Measurements from ENCODE around the gene TEX101.
"Not testable (repeated sequence)": the region's sequence is repeated elsewhere in the genome, so short reads cannot be mapped to it uniquely, and the experiment has no call there.

Gene TEX101

GRCh38 chr19:43422000-43422688 lies 7.5 kb downstream of the TEX101 start:
- no peak for DNase-seq

GRCh38 chr19:43422689-43423066 lies 8.0 kb downstream of the TEX101 start:
- DNase-seq: no peak

DNA sequence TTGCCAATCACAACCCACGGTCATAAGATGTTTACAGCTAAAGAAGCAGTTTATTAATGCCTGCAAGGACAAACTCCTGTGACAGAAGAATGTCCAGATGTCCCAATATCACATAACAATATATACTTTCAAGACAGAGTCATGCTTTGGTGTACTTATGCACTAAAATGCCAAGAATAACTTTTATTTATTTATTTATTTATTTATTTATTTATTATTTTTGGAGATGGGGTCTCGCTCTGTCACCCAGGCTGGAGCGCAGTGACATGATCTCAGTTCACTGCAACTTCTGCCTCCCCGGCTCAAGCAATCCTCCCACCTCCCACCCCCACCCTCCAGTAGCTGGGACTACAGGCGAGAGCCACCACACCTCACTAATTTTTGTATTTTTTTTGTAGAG lies 9.1 kb downstream of the TEX101 start:
- no peak for DNase-seq

DNA sequence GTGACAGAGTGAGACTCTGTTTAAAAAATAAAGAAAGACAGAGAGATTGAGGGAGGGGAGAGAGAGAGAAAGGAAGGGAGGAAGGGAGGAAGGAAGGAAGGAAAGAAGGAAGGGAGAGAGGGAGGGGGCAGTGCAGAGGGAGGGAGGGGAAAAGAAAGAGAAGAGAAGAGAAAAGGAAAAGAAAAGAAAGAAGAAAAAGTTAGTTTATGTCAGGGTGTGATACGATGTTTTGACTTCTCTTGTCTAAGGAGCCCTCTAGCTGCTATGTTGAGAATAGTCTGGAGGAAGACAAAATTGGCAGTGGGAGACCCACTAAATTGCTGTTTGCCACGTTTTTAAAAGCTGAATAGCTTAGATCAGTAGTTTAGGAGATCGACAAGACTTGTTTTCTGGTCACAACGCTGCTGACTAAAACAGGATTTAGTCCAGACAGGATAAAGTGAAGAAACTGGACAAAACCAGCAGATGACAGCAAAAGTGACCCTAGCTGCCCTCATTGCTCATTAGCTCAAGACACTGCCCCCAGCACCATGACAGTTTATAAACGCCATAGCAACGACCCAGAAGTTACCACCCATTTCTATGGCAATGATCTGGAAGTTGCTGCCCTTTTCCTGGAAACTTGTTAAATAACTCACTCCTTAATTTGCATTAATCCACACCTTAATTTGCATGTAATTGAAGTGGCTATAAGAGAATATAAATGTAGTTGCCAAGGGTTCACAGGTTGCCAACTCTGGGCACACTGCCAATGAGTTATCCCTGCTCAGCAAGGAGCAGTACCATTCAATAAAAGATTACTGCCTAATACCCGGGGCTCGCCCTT lies 11.1 kb downstream of the TEX101 start:
- DNase-seq: no peak

DNA sequence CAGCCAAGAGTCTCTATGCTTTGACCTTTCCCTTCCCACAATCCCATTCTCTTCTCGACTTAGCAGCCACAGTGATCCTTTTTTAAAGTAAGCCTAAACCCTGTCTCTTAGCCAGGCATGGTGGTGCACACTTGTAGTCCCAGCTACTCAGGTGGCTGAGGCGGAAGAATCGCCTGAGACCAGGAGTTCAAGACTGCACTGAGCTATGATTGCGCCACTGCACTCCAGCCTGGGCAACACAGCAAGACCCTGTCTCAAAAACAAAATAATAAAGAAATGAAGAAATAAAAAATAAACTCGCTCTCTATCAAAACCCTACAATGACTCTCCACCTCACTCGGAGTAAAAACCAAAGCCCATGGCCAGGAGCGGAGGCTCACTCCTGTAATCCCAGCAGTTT lies 14.7 kb downstream of the TEX101 start:
- DNase-seq: no peak

DNA sequence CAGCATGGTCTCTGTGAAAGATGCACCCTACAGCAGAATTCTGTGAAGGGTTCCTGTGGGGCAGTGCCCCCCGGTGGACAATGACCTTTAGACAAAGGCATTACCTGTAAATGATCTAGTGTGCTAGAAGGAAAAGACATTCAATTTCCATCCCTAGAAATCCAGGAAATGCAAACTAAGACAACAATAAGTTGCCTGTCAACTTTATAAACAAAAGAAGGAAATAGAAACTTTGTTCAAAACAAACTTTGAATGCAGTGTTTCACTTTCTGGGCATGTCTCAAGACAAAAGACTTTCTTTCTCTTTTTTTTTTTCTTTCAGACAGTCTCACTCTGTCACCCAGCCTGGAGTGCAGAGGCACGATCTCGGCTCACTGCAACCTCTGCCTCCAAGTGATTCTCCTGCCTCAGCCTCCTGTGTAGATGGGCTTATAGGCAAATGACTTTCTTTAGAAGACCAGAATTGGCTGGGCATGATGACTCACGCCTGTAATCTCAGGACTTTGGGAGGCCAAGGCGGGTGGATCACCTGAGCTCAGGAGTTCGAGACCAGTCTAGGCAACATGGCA lies 15.5 kb downstream of the TEX101 start:
- DNase-seq: peak in 1 of 2 donors; percentile 29

GRCh38 chr19:43430976-43431375 lies 16.3 kb downstream of the TEX101 start:
- no peak for DNase-seq

DNA sequence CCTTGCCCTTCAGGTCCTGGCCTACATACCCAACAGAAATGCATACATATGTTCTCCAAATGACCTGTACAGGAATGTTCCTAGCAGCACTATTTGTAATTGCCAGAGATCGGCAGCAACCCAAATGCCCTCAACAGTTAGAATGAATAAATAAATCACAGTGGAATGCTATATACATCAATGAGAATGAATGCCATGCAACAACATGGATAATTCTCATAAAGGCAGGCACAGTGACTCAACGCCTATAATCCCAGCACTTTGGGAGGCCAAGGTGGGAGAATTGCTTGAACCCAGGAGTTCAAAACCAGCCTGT lies 18.6 kb downstream of the TEX101 start:
- DNase-seq: no peak

- DNase-seq: no peak
Measured at GRCh38 chr19:43433689-43434088, 19.0 kb downstream of the TEX101 start.

GRCh38 chr19:43435775-43436174 lies 21.1 kb downstream of the TEX101 start:
- DNase-seq: no peak

GRCh38 chr19:43437284-43437683 lies 22.6 kb downstream of the TEX101 start:
- not testable (repeated sequence) for DNase-seq

DNA sequence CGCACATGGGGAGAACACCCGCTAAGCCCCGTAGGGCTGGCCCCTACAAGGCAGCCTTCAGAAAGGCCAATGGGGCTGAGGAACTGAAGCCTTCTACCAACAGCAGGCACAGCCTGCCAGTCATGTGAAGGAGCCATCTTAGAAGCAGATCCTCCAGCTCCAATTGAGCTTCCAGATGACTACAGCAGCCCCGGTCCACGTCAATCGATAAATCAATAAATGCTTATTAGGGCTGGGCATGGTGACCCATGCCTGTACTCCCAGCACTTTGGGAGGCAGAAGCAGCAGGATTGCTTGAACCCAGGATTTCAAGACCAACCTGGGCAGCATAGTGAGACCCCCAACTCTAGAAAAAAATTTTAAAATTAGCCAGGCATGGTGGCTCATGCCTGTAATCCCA lies 23.0 kb downstream of the TEX101 start:
- DNase-seq: no peak

DNA sequence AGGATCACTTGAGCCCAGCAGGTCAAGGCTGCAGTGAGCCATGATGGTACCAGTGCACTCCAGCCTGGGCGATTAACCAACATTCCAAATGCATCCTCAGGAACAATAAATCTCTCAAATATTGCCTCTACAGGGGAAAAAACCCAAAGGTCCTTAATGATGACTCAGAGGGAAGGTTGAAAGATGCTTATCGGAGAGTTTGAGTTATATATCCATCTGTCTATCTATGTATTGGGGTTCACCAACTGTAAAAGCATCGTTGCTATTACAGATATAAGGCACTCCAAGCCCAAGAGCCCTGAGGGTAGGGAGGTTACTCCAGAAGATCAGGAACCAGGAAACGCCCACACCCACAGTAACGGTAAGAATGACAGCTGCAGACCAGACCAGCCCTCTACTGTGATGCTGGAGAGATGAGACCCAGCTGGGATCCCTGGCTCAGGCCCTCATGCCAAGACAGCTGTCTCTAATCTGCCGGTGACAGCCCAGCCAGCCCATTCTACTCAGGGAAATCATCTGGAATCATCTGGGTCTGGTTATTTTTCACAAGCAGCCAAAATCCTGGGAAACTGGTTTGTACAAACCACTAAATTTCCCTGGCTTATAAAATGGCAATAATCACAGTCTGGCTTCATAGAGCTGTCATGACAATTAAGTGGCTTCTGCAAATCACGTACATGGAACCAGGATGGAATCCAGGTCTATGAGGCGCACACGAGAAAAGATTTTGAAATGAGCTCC lies 23.8 kb downstream of the TEX101 start:
- no peak for DNase-seq

DNA sequence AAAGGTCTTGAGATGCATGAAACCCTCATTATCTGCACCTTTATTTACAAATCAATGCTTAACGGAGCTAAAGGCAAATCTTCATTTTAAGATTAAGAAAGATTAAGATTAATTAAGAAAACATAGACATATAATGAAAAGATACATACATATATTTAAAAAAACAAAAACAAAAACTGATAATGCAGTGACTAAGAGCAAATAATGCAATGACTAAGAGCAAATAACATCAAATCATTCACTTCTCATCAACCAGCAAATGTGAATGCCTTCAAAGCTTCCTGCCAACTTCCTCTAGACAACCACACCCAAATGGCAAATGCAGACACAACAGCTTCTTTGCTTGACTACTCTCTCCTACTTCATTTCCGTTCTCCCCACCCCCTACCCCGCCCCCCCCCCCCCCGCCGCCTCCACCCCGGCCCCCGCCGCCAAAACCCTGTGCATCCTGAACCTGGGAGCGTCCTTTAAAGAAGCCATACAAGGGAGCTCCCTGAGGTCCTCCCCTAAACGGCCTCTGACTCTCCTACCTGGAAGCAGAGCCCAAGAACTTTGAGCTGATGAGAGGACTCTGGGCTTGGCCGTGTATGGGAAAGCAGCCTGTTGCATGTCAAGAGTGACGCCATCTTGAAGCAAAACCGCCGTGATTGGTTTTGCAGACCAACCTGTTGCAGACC lies 24.5 kb downstream of the TEX101 start:
- peak; percentile 51 to 65 for DNase-seq

GRCh38 chr19:43439709-43440063 lies 25.0 kb downstream of the TEX101 start:
- no peak for DNase-seq

DNA sequence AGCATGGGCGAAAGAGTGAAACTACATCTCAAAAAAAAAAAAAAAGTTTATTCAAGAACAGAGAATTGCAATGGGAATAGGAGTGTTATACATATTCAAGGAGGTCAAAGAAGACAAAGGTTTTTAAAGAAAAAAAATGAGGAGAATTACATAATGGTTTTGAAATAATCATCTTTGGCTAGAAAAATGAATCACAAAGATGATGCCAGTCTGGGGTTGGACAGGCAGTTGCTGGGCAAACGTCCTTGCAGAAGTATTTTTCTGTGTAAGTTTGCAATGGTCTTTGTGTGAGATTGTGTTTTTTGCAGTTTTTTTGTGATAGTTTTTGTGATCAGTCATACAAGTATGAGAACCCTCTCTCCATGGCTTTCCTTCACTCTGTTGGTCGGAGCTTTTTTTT lies 27.0 kb downstream of the TEX101 start:
- peak; percentile 34 to 61 for DNase-seq

GRCh38 chr19:43444091-43444490 lies 29.4 kb downstream of the TEX101 start:
- DNase-seq: not testable (repeated sequence)

DNA sequence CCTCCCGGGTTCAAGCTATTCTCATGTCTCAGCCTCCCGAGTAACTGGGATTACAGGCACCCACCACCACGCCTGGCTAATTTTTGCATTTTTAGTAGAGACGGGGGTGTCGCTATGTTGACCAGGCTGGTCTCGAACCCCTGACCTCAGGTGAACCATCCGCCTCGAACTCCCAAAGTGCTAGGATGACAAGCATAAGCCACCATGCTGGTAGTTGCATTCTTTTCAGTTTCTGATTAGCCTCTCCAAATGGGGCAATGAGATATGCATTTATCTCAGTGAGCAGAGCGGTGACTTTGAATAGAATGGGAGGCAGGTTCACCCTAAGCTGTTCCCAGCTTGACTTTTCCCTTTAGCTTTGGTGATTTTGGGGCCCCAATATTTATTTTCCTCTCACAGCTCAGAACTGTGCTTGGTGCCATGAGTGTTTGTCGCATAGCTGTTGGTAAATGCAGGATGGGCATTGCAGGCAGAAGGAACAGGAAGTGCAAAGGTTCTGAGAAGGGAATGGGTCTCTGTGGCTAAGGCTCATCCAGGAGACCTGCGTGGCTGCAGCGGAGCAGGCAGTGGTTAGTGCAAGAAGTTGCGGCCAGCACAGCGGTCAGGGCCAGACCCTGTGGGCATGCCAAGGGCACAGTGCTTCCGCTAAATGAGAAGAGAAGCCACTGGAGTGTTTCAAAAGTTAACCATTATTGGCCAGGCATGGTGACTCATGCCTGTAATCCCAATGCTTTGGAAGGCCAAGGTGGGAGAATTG lies 30.0 kb downstream of the TEX101 start:
- peak; percentile 40 to 57 for DNase-seq

DNA sequence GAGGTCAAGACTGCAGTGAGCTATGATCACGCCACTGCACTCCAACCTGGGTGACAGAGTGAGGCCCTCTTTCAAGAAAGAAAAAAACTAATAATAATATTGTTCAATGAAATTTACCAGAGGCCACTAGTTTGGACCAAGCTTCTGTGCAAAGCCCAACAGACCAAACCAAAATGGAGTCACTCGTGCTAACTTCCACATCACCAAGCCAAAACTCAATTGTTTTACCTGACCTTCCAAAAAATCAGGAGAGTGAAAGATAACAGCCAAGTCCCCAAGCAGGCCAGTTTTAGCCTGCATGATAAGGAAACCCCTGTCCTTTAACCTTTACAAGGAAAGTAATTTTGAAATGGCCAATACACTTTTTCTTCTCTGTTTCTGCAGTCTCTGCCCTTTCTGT lies 30.7 kb downstream of the TEX101 start:
- DNase-seq: no peak

GRCh38 chr19:43446746-43447489 lies 32.2 kb downstream of the TEX101 start:
- DNase-seq: peak; percentile 78 to 83

DNA sequence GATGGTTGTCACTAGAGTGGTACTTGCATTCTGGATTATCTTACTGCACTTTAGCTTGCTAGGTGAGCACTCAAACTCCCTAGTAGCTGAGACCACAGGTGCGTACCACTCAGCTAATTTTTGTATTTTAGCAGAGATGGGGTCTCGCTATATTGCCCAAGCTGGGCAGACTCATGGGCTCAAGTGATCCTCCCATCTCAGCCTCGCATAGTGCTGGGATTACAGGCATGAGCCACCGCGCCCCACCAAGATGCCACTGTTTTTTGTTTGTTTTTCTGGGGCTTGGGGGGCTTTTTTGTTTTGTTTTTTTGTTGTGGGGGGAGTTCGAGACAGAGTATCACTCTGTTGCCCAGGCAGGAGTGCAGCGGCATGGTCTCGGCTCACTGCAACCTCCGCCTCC lies 33.0 kb downstream of the TEX101 start:
- no peak for DNase-seq
